ENCODE data around the gene TEDC2. TPM values are rescaled to one million over a fixed set of nuclear protein-coding genes. Genes with fewer than 3 reads are reported as not detected.

TEDC2 gene
- total and polyA plus RNA-seq, 9 of the 15 experiments (the other 6 are each of a cell fraction or from before 2014, with no cell fraction given) = 0.75 to 57.0 (median 17.6) TPM

DNA sequence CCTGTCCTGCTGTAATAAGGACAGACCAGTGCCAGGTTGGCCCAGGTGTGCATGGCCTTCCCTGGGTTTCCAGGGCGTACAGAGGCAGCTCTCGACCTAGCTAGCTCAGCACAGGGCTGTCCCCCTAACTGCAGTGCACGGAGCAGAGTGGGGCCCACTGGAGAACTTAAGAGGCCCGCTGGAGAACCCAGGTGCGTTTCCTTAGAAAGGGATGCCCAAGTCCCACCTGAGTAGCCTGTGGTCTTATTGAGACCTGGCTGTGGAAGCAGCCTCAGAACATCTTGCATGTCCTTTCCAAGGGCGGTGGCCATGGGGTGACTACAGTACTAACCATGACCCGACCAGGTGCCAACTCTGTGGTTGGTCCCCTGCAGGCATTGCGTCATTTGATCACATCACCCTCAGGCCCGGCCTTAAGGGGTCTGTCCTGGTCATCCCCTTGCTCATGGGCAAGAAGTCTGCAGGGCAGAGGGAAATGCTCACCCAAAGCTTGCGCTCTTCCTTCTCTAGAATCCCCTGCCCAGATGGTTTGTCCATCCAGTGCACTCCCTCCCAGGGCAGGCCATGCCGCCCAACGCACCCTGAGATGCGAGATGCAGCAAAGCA, 34.0 kb upstream of the TEDC2 start (continued):
- TF ChIP-seq, protein P1, sequence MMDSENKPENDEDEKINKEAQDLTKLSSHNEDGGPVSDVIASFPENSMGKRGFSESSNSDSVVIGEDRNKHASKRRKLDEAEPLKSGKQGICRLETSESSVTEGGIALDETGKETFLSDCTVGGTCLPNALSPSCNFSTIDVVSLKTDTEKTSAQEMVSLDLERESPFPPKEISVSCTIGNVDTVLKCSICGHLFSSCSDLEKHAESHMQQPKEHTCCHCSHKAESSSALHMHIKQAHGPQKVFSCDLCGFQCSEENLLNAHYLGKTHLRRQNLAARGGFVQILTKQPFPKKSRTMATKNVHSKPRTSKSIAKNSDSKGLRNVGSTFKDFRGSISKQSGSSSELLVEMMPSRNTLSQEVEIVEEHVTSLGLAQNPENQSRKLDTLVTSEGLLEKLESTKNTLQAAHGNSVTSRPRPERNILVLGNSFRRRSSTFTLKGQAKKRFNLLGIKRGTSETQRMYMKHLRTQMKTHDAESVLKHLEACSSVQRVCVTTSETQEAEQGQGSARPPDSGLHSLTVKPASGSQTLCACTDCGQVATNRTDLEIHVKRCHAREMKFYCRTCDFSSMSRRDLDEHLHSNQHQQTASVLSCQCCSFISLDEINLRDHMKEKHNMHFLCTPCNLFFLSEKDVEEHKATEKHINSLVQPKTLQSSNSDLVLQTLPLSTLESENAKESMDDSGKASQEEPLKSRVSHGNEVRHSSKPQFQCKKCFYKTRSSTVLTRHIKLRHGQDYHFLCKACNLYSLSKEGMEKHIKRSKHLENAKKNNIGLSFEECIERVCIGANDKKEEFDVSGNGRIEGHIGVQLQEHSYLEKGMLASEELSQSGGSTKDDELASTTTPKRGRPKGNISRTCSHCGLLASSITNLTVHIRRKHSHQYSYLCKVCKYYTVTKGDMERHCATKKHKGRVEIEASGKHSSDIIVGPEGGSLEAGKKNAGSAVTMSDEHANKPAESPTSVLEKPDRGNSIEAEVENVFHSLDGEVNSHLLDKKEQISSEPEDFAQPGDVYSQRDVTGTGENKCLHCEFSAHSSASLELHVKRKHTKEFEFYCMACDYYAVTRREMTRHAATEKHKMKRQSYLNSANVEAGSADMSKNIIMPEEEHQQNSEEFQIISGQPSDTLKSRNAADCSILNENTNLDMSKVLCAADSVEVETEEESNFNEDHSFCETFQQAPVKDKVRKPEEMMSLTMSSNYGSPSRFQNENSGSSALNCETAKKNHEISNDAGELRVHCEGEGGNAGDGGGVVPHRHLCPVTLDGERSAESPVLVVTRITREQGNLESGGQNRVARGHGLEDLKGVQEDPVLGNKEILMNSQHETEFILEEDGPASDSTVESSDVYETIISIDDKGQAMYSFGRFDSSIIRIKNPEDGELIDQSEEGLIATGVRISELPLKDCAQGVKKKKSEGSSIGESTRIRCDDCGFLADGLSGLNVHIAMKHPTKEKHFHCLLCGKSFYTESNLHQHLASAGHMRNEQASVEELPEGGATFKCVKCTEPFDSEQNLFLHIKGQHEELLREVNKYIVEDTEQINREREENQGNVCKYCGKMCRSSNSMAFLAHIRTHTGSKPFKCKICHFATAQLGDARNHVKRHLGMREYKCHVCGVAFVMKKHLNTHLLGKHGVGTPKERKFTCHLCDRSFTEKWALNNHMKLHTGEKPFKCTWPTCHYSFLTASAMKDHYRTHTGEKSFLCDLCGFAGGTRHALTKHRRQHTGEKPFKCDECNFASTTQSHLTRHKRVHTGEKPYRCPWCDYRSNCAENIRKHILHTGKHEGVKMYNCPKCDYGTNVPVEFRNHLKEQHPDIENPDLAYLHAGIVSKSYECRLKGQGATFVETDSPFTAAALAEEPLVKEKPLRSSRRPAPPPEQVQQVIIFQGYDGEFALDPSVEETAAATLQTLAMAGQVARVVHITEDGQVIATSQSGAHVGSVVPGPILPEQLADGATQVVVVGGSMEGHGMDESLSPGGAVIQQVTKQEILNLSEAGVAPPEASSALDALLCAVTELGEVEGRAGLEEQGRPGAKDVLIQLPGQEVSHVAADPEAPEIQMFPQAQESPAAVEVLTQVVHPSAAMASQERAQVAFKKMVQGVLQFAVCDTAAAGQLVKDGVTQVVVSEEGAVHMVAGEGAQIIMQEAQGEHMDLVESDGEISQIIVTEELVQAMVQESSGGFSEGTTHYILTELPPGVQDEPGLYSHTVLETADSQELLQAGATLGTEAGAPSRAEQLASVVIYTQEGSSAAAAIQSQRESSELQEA (IDR thresholded peaks at IDR 0.05; ENCODE audit: low read depth) = no peak
- TF ChIP-seq, protein P2, sequence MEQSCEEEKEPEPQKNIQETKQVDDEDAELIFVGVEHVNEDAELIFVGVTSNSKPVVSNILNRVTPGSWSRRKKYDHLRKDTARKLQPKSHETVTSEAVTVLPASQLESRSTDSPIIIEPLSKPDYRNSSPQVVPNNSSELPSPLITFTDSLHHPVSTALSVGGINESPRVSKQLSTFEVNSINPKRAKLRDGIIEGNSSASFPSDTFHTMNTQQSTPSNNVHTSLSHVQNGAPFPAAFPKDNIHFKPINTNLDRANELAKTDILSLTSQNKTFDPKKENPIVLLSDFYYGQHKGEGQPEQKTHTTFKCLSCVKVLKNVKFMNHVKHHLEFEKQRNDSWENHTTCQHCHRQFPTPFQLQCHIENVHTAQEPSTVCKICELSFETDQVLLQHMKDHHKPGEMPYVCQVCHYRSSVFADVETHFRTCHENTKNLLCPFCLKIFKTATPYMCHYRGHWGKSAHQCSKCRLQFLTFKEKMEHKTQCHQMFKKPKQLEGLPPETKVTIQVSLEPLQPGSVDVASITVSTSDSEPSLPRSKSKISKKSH (CRISPR knock-in tag; IDR thresholded peaks at IDR 0.05) = no peak
- TF ChIP-seq ARHGAP35 (IDR thresholded peaks at IDR 0.05; ENCODE audit: partially characterized antibody) (no peak), GATAD2B (IDR thresholded peaks at IDR 0.05; ENCODE audit: borderline replicate concordance) (no peak), KLF1 (tag; IDR thresholded peaks at IDR 0.05) (no peak), ZNF445 (CRISPR knock-in tag; IDR thresholded peaks at IDR 0.05; ENCODE audit: low read depth) (no peak), NEUROD1 (IDR thresholded peaks at IDR 0.05; ENCODE audit: borderline replicate concordance, low read depth, low read length, partially characterized antibody) (no peak), NFRKB (IDR thresholded peaks at IDR 0.05; ENCODE audit: low read depth) (no peak)

Measured in K562 (cell line).